Nephron (organoid): ENCODE data around the gene GALNT9.

Experiments
- H3K27ac Mint-ChIP-seq, 3 experiments: 2 replicates each; pipeline ENCODE4 v1.8.0; 2020; ENCODE audit warnings: mixed read lengths in 3 of 3, mild to moderate bottlenecking in 2 of 3, moderate library complexity in 1 of 3
- H3K27me3 Mint-ChIP-seq: 2 replicates; pipeline ENCODE4 v1.8.0; 2021; ENCODE audit warnings: low read depth, mild to moderate bottlenecking, moderate library complexity, mixed read lengths
- H3K36me3 Mint-ChIP-seq: 2 replicates; pipeline ENCODE4 v1.8.0; 2020; ENCODE audit warnings: low read depth, mixed read lengths
- H3K4me1 Mint-ChIP-seq: 2 replicates; pipeline ENCODE4 v1.8.0; 2020; ENCODE audit warnings: mixed read lengths
- H3K4me3 Mint-ChIP-seq, 3 experiments: 2 replicates each; pipeline ENCODE4 v1.8.0; 2020; ENCODE audit warnings: mild to moderate bottlenecking in 3 of 3, mixed read lengths in 3 of 3, moderate library complexity in 2 of 3
- H3K9me3 Mint-ChIP-seq: 2 replicates; pipeline ENCODE4 v1.8.0; 2020; ENCODE audit warnings: mixed read lengths
- CTCF ChIP-seq, 3 experiments: fragments of 200-600 bp; sonication (generic); IDR thresholded peaks; one replicate each; pipeline ENCODE4 v1.5.0; 2021; ENCODE audit warnings: antibody characterized with exemption in 3 of 3; ENCODE audit not compliant: unreplicated experiment in 3 of 3

The GALNT9 gene

GRCh38 chr12:132355742-132356681, 26.6 kb upstream of the GALNT9 start:
- Mint-ChIP-seq H3K4me1 (peaks cover 10% of the 10 kb centered on the region), H3K4me3 (no peak overlapping the region), H3K27me3 (peaks cover 39% of the 10 kb centered on the region), H3K27ac (no peak overlapping the region), H3K9me3 (peaks cover 2% of the 10 kb centered on the region), H3K36me3 (peaks cover 3% of the 10 kb centered on the region)
- no peak for TF ChIP-seq CTCF (IDR thresholded peaks at IDR 0.05; ENCODE audit: unreplicated experiment in 3 of 3)

GRCh38 chr12:132354982-132355680, 25.7 kb upstream of the GALNT9 start:
- TF ChIP-seq CTCF (IDR thresholded peaks at IDR 0.05; ENCODE audit: unreplicated experiment in 3 of 3): no peak
- H3K27me3 Mint-ChIP-seq: peaks cover 43% of the 10 kb centered on the region
- H3K27ac Mint-ChIP-seq: no peak overlapping the region
- peaks cover 3% of the 10 kb centered on the region for H3K36me3 Mint-ChIP-seq
- no peak overlapping the region for H3K4me3 Mint-ChIP-seq
- H3K9me3 Mint-ChIP-seq: peaks cover 2% of the 10 kb centered on the region
- H3K4me1 Mint-ChIP-seq: peaks cover 10% of the 10 kb centered on the region

GRCh38 chr12:132354211-132354981, 25.0 kb upstream of the GALNT9 start:
- no peaks in the 10 kb centered on the region for H3K9me3 Mint-ChIP-seq
- no peak overlapping the region for H3K27ac Mint-ChIP-seq
- no peak for TF ChIP-seq CTCF (IDR thresholded peaks at IDR 0.05; ENCODE audit: unreplicated experiment in 3 of 3)
- H3K4me1 Mint-ChIP-seq: peaks cover 10% of the 10 kb centered on the region
- no peaks in the 10 kb centered on the region for H3K36me3 Mint-ChIP-seq
- peaks cover 43% of the 10 kb centered on the region for H3K27me3 Mint-ChIP-seq
- H3K4me3 Mint-ChIP-seq: no peak overlapping the region

- no peak for TF ChIP-seq CTCF (IDR thresholded peaks at IDR 0.05; ENCODE audit: unreplicated experiment in 3 of 3)
- Mint-ChIP-seq H3K27ac (no peak overlapping the region), H3K36me3 (no peaks in the 10 kb centered on the region)
Measured at GRCh38 chr12:132353811-132354210, 24.4 kb upstream of the GALNT9 start.

GRCh38 chr12:132352896-132353800, 23.8 kb upstream of the GALNT9 start:
- peaks cover 45% of the 10 kb centered on the region for H3K27me3 Mint-ChIP-seq
- no peaks in the 10 kb centered on the region for H3K9me3 Mint-ChIP-seq
- H3K36me3 Mint-ChIP-seq: no peaks in the 10 kb centered on the region

More at GRCh38 chr12:132353811-132354210, 24.4 kb upstream of the GALNT9 start:
- H3K27me3 Mint-ChIP-seq: peaks cover 43% of the 10 kb centered on the region
- H3K4me1 Mint-ChIP-seq: peaks cover 10% of the 10 kb centered on the region
- no peak overlapping the region for H3K4me3 Mint-ChIP-seq
- H3K9me3 Mint-ChIP-seq: no peaks in the 10 kb centered on the region

More at GRCh38 chr12:132352896-132353800, 23.8 kb upstream of the GALNT9 start:
- no peak overlapping the region for H3K4me3 Mint-ChIP-seq
- peaks cover 10% of the 10 kb centered on the region for H3K4me1 Mint-ChIP-seq
- H3K27ac Mint-ChIP-seq: no peak overlapping the region
- TF ChIP-seq CTCF (IDR thresholded peaks at IDR 0.05; ENCODE audit: unreplicated experiment in 3 of 3): no peak
